ENCODE results near the gene CLCN3.
"Not testable (repeated sequence)": the region's sequence is repeated elsewhere in the genome, so short reads cannot be mapped to it uniquely, and the experiment has no call there.

Gene CLCN3

DNA sequence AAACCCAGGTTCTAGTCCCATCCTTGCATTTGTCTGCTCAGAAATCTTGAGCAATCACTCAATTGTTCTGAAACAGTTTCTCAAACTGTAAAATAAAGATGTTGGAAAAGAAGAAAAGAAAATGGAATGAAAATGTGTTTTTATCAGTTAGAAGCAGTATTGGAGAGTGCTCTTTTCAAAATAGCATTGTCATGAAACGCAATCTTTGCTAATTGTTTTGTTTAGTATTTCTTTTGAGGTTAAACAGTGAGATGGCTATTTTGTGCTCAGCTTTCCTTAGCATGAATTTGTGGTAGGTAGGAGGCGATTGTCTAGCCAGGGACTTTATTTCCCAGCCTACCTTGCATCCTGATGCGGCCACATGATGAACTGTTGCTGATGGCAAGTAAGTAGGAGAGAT is 148.0 kb downstream of the CLCN3 start:
- no peak for TF ChIP-seq CTCF (IDR thresholded peaks at IDR 0.05; ENCODE audit: extremely low read depth, missing control alignments)
- DNase-seq (ENCODE audit: low spot score) = no peak

DNA sequence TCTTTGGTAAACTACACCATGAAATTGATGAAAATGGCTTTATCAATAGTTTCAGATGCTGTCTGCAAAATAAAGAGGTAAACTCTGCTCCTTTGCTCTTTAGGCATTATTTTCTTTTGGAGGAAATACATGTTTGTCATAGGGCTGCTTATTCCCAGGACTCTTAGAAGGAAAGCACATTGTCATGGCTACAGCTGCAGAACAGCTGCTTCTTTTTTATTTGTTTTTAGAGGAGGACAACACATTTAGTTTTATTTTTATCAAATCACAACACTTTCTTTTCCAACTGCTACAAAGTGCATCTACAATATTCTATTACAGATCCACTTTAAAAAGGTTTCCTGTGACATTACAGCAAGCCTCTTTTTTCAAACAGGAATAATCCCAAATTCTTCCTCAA is 150.0 kb downstream of the CLCN3 start:
- DNase-seq (ENCODE audit: low spot score) = no peak
- no peak for TF ChIP-seq CTCF (IDR thresholded peaks at IDR 0.05; ENCODE audit: extremely low read depth, missing control alignments)

- DNase-seq (ENCODE audit: low spot score) = not testable (repeated sequence)
These were observed 151.2 kb downstream of the CLCN3 start for GRCh38 chr4:169771556-169772080.
